GM20000 (cell line): Measurements from ENCODE around the gene CBL.

Source experiments
- DNase-seq: peaks from one replicate; pipeline ENCODE4 v3.0.0; 2012; ENCODE audit warnings: low spot score
- TF ChIP-seq, protein P1 (sequence below): IDR thresholded peaks from 2 replicates; pipeline ENCODE4 v1.5.1; 2012; ENCODE audit warnings: mild to moderate bottlenecking, control low read depth; ENCODE audit errors: extremely low read depth, missing control alignments

CBL gene

GRCh38 chr11:119337581-119338317 is 131.6 kb downstream of the CBL start:
- DNase-seq: no peak
- TF ChIP-seq, protein P1, sequence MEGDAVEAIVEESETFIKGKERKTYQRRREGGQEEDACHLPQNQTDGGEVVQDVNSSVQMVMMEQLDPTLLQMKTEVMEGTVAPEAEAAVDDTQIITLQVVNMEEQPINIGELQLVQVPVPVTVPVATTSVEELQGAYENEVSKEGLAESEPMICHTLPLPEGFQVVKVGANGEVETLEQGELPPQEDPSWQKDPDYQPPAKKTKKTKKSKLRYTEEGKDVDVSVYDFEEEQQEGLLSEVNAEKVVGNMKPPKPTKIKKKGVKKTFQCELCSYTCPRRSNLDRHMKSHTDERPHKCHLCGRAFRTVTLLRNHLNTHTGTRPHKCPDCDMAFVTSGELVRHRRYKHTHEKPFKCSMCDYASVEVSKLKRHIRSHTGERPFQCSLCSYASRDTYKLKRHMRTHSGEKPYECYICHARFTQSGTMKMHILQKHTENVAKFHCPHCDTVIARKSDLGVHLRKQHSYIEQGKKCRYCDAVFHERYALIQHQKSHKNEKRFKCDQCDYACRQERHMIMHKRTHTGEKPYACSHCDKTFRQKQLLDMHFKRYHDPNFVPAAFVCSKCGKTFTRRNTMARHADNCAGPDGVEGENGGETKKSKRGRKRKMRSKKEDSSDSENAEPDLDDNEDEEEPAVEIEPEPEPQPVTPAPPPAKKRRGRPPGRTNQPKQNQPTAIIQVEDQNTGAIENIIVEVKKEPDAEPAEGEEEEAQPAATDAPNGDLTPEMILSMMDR: no peak

DNA sequence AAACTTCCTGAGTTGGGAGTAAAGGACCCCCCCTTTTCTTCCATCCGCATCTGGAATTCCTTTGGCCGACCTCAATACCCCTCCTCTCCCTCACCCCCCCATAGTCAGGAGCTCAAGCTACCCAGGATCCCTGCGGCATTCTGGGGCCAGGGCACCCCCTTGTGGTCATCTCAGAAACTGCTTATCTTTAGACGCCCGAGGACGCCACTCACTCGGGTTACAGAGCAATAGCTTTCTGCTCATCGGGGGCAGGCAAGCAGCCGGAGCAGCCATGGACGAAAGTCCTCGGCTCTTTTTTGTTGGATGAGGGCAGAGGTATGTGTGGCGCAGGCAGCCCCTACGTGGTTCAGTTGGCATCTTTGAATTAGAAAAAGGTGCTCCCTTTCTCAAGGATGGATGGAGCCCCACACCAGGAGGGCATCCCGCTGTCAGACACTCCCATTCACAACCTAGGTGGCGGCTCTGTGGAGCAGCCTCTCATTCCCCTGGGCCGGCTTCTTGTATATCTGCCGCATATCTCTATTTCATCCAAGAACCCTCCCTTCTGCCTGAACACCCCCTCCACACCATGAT is 132.3 kb downstream of the CBL start:
- peak; percentile 89 for DNase-seq
- TF ChIP-seq, protein P1: peak; percentile 59

DNA sequence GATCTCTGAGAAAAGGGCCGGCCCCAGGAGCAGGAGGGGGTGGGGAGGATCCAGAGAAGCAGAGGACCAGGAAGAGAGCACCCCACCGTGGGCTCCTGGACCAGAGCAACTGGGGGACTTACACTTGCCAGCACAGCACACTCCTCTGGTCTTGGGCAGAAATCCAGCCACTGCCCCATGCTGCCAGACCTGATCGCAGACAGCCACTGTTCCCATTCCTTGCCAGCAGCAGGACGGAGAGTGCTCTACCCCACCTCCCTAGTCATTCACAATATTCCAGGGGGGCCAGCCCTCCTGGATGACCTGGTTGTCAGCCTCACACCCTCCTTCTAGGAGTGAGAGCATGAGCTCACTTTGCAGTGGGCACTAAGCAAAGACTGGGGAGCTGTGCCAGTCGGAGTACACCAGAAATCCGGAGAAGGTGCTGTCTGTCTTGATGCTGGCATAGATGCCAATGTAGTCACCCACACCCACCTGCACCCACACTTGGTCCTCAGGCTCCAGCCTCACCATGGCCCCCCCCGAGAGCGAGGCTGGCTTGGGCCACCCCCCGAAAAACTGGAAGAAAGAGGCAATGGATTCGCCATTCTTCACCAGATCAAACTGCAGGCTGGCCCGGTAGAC is 132.9 kb downstream of the CBL start:
- DNase-seq: no peak

DNA sequence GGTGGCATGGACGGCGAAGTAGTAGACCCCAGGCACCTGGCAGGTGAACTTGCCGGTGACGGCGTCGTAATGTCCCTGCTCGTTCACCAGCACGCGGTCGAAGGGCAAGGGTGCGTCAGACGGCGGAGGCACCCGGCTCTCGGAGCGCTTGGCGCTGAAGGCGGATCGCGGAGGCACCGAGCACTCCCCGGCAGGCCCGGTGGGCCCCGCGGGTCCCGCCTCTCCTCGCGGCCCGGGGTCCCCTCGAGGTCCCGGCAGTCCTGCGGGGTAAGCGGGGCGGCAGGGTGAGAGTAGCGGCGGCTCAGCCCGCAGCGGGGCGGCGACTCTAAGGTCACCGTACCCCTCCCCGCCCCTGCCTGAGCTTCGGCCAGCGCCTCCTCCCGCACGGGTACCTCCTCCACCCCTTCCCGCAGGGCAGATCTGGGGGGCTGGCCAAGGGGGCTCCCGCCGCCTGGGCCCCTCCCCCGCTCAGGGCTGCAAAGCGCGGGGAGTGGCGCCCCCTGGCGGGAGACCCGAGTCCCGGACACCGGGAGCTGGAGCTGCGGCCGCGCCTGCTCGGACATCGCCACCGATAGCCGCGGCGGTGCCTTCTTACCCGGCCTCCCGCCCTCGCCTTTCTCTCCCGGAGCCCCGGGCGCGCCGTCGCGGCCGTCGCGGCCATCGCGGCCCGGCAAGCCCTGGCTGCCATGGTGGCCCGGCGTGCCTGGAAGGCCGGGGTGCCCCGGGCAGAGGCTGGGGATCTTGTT is 133.6 kb downstream of the CBL start:
- TF ChIP-seq, protein P1: peak; percentile 83
- DNase-seq: peak; percentile 89

More for the DNA sequence above, 132.9 kb downstream of the CBL start:
- TF ChIP-seq, protein P1: no peak

- TF ChIP-seq, protein P1: no peak
- no peak for DNase-seq
These were observed 134.4 kb downstream of the CBL start, which contains the start of gene C1QTNF5 for GRCh38 chr11:119340335-119341221. TSS of gene C1QTNF5 (minus strand) at chr11:119340883. CDS start at chr11:119340397, 486 bp downstream.

- TF ChIP-seq, protein P1: no peak
- DNase-seq: no peak
These were observed 135.3 kb downstream of the CBL start for GRCh38 chr11:119341222-119342022.
